GM21717 (cell line): ENCODE results near the gene TMEM167B.

Experiments
- ATAC-seq: cut with Tn5 transposase; IDR thresholded peaks from one replicate; pipeline ENCODE4 v1.9.1; 2021; ENCODE audit warnings: mild to moderate bottlenecking, moderate library complexity; ENCODE audit not compliant: unreplicated experiment

Gene TMEM167B

GRCh38 chr1:109080441-109081082, 10.0 kb upstream of the TMEM167B start:
- no peak for ATAC-seq

GRCh38 chr1:109083501-109083900, 7.1 kb upstream of the TMEM167B start:
- ATAC-seq: no peak

GRCh38 chr1:109083923-109084322, 6.6 kb upstream of the TMEM167B start:
- no peak for ATAC-seq

GRCh38 chr1:109084563-109085517, 5.7 kb upstream of the TMEM167B start:
- no peak for ATAC-seq

GRCh38 chr1:109089242-109090015, 1.1 kb upstream of the TMEM167B start:
- ATAC-seq: no peak

GRCh38 chr1:109091078-109091838, 694 bp downstream of the TMEM167B start:
- peak; percentile 56 for ATAC-seq

GRCh38 chr1:109091839-109092193, 1.3 kb downstream of the TMEM167B start:
- no peak for ATAC-seq

GRCh38 chr1:109094377-109094803, 3.8 kb downstream of the TMEM167B start:
- no peak for ATAC-seq

- no peak for ATAC-seq
Measured at GRCh38 chr1:109094871-109095270, 4.3 kb downstream of the TMEM167B start.

GRCh38 chr1:109095631-109096030, 5.1 kb downstream of the TMEM167B start:
- ATAC-seq: no peak

- no peak for ATAC-seq
Measured at GRCh38 chr1:109096120-109096519, 5.6 kb downstream of the TMEM167B start.

GRCh38 chr1:109099938-109100773, 9.6 kb downstream of the TMEM167B start:
- peak; percentile 79 for ATAC-seq

- no peak for ATAC-seq
Measured at GRCh38 chr1:109104364-109105151, 14.0 kb downstream of the TMEM167B start.

GRCh38 chr1:109105881-109106280, 15.3 kb downstream of the TMEM167B start:
- ATAC-seq: no peak

- ATAC-seq: no peak
Measured at GRCh38 chr1:109107785-109108184, 17.2 kb downstream of the TMEM167B start.

GRCh38 chr1:109109906-109110305, 19.3 kb downstream of the TMEM167B start:
- ATAC-seq: no peak

- no peak for ATAC-seq
Measured at GRCh38 chr1:109111386-109112055, 21.0 kb downstream of the TMEM167B start.

GRCh38 chr1:109112056-109112651, 21.6 kb downstream of the TMEM167B start:
- ATAC-seq: no peak
